HG03066 (cell line): Measurements from ENCODE around the gene ZNF513.
"Not testable (repeated sequence)": the region's sequence is repeated elsewhere in the genome, so short reads cannot be mapped to it uniquely, and the experiment has no call there.

Experiments
- ATAC-seq: cut with Tn5 transposase; IDR thresholded peaks from one replicate; pipeline ENCODE4 v1.9.1; 2021; ENCODE audit warnings: low read depth; ENCODE audit not compliant: unreplicated experiment

Gene ZNF513

DNA sequence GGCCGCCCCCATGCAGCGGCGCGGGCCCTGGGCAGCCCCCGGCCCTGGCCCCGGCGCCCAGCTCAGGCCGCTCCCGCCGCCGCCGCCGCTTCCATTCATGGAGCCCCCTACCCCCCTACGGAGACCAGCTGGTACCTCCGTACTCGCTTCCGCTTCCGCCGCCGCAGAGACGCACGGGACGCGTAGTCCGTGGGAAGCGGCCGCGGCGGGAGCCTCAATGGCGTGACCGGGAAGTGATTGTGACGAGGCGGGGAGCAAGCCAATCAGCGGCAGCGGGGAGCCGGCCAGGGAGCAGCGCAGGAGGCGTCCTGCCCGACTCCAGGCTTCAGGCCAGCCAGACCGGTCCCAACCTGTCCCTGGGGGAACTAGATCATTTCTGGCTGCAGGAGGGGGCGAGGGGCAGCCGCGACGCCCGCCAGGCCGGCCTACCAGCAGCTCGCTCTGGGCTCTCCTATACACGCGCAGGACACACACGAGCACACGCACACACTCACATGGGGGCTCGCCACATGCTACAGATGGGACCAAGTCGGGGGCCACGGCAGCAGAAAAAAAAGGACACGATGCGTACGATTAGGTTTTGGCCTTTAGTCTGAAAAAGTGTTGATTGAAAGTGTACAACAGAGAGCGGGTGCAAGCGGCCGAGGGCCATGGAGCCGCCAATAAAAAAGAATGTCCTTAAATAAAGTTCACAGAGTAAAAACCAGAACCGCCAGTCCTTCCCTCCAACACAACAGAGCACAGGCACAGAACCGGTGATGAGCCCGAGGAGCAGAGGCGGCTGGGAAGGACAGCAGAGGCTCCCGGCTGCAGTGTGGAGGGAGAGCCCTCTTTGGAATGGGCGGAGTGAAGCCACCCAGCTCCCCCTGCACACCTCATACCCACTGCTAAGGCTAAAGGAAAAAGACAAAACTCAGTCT is at the start of gene ZNF513:
Gene ZNF513 (minus strand): TSS at position 109 of the 920 bp plus-strand sequence. CDS start 208 bp downstream, outside the sequence.
- ATAC-seq: peak; percentile 85

DNA sequence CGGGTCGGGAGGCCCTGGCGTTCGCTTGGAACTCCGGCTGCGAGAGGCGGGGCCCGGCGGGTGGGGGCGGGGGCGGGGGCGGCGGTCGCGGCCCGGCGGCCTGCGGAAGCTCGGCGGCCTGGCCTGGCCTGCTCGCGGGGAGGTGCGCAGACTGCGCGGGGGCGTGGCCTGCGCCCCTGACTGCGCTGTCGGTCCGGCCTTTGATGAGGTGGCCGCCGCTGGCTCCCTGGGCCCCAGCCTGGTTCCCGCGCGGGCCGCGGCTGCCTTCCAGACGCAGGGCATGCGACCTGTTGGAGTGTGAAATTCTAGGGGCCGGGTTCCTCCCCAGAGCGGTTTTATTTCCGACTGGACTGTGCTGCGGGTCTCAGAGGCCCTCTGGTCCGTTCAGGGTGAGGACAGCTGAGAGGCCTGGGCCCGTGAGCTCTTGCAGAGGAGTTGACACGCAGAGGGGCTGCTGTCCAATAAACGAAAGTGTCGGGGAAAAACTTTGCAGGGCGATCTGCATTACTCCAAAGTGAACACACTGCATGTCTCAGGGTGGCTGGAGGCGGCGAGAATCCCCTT is 48.5 kb upstream of the ZNF513 start:
- ATAC-seq: peak; percentile 64

DNA sequence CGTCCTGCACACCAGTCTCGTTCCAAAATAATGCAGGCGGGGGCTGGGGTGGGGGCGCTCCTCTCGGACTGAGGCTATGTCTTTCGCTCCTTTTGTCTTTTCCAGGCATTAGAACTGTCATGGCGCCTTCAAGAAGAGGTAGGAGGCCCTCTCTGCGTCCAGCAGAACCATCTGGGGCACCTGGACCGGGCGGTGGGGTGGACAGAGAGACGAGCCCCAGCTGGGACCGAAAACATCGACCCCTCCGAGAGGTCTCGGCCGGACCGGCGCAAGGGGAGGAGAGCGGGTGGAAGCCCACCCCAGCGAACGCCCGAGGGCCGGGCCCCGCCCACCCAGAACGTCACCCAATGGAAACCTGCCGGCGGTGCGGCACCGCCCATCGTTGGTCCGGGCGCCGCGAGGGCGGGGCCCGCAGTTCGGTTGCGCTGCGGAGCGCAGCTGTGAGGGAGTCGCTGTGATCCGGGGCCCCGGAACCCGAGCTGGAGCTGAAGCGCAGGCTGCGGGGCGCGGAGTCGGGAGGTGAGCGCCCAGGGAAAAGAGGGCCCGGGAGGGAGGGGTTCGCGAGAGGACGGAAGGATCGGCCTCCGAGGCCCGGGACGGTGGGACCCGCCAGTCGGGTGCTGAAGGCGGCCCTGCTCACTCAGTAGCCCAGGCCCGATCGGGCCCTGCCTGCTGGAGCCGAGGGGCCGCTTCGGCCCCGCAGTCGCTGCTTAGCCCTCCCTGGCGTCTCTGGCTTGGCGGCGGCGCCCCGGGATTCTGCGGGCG is 47.9 kb upstream of the ZNF513 start, which contains the start of gene NRBP1:
Gene NRBP1 (plus strand): TSS at position 419 of the 765 bp plus-strand sequence. CDS start 4,643 bp downstream, outside the sequence.
- ATAC-seq: peak; percentile 84

- ATAC-seq: no peak
Measured at GRCh38 chr2:27427863-27428212, 47.3 kb upstream of the ZNF513 start.

DNA sequence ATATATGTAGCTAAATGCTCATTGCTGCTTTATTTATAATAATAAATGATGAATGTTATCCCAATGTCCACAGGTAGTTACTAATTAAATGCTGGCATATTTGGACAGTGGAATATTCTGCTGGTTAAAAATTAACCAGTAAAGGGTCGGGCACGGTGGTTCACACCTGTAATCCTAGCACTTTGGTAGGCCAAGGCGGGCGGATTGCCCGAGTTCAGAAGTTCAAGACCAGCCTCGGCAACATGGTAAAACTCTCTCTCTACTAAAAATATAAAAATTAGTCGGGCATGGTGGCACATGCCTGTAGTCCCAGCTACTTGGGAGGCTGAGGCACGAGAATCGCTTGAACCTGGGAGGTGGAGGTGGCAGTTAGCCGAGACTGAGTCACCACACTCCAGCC is 44.5 kb upstream of the ZNF513 start:
- not testable (repeated sequence) for ATAC-seq

DNA sequence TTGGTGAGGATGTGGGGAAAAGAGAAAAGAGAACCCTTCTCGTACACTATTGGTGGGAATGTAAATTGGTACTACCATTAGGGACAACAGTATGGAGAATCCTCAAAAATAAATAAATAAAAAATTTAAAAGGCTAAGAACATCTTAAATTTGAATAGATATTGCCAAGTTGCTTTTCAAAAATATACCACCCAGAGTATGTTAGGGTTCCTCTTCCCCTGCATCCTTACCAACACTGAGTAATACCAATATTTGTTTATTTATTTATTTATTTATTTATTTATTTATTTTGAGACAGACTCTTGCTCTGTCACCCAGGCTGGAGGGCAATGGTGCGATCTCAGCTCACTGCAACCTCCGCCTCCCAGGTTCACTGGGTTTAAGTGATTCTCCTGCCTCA is 42.4 kb upstream of the ZNF513 start:
- ATAC-seq: no peak

- ATAC-seq: no peak
Measured at GRCh38 chr2:27421660-27422250, 41.2 kb upstream of the ZNF513 start.

DNA sequence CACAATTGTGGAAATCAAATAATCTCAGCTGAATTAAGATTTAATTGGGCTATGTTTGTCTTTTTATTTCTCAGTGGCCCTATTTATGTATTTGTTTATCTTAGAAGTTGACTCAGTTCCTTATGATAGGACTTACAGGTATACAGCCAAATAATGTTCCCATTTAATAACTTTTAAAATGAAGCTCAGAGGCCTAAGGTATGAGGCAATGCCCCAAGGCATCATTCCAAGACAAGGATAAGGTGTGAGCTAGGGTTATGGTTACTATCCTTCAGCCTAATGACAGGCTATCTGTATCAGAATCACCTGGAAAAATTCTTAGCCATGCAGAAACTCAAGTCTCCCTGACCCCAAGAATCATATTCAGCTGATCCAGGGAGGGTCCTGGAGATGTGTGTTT is 40.5 kb upstream of the ZNF513 start:
- ATAC-seq: no peak

GRCh38 chr2:27416151-27416550 is 35.6 kb upstream of the ZNF513 start:
- ATAC-seq: no peak

DNA sequence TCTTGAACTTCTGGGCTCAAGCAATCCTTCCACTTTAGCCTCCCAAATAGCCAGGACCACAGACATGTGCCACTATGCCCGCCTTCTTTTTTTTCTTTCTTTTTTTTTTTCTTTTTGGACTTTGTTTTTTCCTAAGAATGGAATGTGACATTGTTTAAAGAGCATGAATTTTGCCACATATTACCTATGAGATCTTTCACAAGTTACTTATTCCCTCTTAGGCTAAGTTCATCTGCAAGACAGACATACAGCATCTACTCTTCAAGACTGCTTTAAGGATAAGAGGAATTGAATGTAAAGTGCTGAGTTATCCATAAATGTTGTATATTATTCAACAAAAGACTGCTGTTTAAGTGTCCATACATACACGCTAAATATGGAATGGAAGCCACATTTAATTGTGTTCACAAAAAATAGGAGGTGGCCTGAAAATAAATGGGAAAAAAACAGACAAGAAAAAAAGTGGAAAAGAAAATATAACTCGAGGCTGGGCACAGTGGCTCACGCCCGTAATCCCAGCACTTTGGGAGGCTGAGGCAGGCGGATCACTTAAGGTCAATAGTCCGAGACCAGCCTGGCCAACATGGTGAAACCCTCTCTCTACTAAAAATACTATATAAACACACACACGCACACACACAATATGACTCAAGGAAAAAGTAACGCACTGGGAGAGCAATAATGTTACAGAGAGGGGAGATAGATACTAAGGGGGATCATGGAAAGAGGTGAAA is 32.1 kb upstream of the ZNF513 start:
- no peak for ATAC-seq

GRCh38 chr2:27409321-27410073 is 29.0 kb upstream of the ZNF513 start, which contains the start of gene PPM1G:
PPM1G (minus strand) TSS chr2:27409591; CDS start chr2:27409422, 169 bp downstream.
- peak; percentile 88 for ATAC-seq

GRCh38 chr2:27408601-27409320 is 28.2 kb upstream of the ZNF513 start:
- peak; percentile 21 for ATAC-seq

DNA sequence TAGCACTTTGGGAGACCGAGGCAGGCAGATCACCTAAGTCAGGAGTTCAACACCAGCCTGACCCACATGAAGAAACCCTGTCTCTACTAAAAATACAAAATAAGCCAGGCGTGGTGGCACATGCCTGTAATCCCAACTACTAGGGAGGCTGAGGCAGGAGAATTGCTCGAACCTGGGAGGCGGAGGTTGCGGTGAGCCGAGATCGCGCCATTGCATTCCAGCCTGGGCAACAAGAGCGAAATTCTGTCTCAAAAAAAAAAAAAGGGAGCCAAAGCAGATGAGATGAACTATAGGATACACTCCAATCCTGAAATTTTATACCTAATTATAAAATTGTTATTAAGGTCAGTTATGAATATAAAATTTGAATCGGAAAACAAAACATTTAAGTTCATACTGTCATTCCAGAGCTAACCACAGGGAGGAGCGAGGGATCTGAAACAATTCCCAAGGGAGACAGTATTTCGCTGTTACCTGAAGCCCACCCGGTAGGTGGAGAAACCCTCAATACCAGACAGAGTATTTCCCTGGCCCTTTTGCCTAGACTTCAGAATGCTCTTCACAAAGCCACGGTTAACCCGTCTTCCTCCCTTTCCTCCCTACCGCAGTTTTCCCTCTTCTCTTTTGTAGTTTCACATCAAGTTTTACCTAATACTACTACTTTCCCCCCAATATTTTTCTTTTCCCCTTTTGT is 27.4 kb upstream of the ZNF513 start:
- ATAC-seq: no peak

DNA sequence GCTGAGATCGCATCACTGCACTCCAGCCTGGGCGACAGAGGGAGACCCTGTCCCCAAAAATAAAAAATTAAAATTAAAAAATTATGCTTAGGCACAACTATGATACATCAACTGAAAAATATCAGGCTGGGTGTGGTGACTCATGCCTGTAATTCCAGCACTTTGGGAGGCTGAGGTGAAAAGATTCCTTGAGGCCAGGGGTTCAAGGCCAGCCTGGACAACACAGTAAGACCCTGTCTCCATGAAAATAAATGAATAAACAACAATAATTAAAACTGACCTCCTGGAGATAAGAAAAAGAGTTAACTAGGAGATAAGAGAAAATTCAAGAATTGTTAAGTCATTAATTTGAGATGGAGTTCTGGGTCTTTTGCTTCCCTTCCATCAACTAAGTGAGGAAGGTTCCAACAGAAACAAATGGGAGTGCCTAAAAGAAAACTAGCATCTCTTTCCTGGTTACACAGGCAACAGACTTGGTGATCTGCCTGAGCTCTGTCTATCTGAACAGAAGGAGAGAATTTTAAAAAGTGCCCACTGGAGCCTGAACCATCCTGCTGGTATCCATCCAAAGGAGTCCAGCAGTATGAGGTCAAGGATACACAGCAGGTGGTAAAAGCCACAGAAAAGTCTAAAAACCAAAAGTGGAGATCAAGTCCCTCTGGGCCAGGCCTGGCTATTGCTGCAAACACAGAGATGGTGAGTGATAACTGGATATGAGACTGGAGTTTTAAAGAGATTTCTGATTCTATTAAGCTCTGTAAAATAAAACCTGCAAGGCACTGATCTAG is 20.0 kb upstream of the ZNF513 start:
- ATAC-seq: no peak

GRCh38 chr2:27398962-27399361 is 18.4 kb upstream of the ZNF513 start:
- ATAC-seq: no peak

GRCh38 chr2:27393225-27393624 is 12.7 kb upstream of the ZNF513 start:
- ATAC-seq: no peak
